Stimulated activated CD8-positive, alpha-beta memory T cell treated with anti-CD3 and anti-CD28 coated beads, Interleukin-7, amount 100 ng/mL, for 4 hours (primary cell): Measurements from ENCODE around the gene PRSS56.
A peak's percentile ranks its signal among the peaks of the same experiment; 100 is the strongest.

Experiments
- DNase-seq, 2 donors: peaks; one replicate each; pipeline ENCODE4 v3.0.0-alpha.2; 2020; ENCODE audit warnings: low read depth in 2 of 2

PRSS56 gene

GRCh38 chr2:232502511-232502910, 17.7 kb upstream of the PRSS56 start:
- DNase-seq: no peak

GRCh38 chr2:232502911-232503808, 17.0 kb upstream of the PRSS56 start:
- DNase-seq: peak in 1 of 2 donors; percentile 23

- DNase-seq: no peak
Measured at GRCh38 chr2:232503809-232504323, 16.3 kb upstream of the PRSS56 start.

GRCh38 chr2:232504438-232504837, 15.8 kb upstream of the PRSS56 start:
- no peak for DNase-seq

GRCh38 chr2:232505856-232506255, 14.3 kb upstream of the PRSS56 start:
- DNase-seq: no peak

- DNase-seq: no peak
Measured at GRCh38 chr2:232506709-232507108, 13.5 kb upstream of the PRSS56 start.

GRCh38 chr2:232508251-232508650, 11.9 kb upstream of the PRSS56 start:
- DNase-seq: no peak

GRCh38 chr2:232511336-232511890, 8.8 kb upstream of the PRSS56 start:
- DNase-seq: no peak

- DNase-seq: no peak
Measured at GRCh38 chr2:232512602-232513001, 7.6 kb upstream of the PRSS56 start.

GRCh38 chr2:232513353-232513752, 6.8 kb upstream of the PRSS56 start:
- no peak for DNase-seq

- no peak for DNase-seq
Measured at GRCh38 chr2:232515639-232516038, 4.5 kb upstream of the PRSS56 start.

GRCh38 chr2:232516551-232516950, 3.6 kb upstream of the PRSS56 start:
- no peak for DNase-seq

- DNase-seq: no peak
Measured at GRCh38 chr2:232518844-232519243, 1.3 kb upstream of the PRSS56 start.

GRCh38 chr2:232520489-232520888, 301 bp downstream of the PRSS56 start:
- DNase-seq: no peak

- no peak for DNase-seq
Measured at GRCh38 chr2:232521098-232521497, 910 bp downstream of the PRSS56 start.

GRCh38 chr2:232521959-232522622, 1.9 kb downstream of the PRSS56 start:
- DNase-seq: peak in 1 of 2 donors; percentile 52

GRCh38 chr2:232522623-232523401, 2.6 kb downstream of the PRSS56 start:
- DNase-seq: no peak

- no peak for DNase-seq
Measured at GRCh38 chr2:232523402-232523681, 3.2 kb downstream of the PRSS56 start.

GRCh38 chr2:232523682-232524597, 3.8 kb downstream of the PRSS56 start:
- DNase-seq: no peak

GRCh38 chr2:232524771-232525170, 4.6 kb downstream of the PRSS56 start:
- no peak for DNase-seq

- no peak for DNase-seq
Measured at GRCh38 chr2:232525199-232525598, 5.0 kb downstream of the PRSS56 start.
